AG04450 (cell line): ENCODE measurements around the gene IRF2BP2. TPM values are rescaled to one million over a fixed set of nuclear protein-coding genes. Genes with fewer than 3 reads are reported as not detected.
"Not testable (repeated sequence)": the region's sequence is repeated elsewhere in the genome, so short reads cannot be mapped to it uniquely, and the experiment has no call there.

Experiments
- CTCF ChIA-PET: fragments of 300-600, 350-600 bp; formaldehyde crosslinking; extraction: SDS; loops from one replicate; lab custom pipeline; 2022; ENCODE audit warnings: antibody characterized with exemption, inconsistent platforms; lab: Charles Lee
- POLR2A ChIA-PET: fragments of 350-600 bp; formaldehyde crosslinking; extraction: SDS; loops from one replicate; lab custom pipeline; 2021; ENCODE audit warnings: antibody characterized with exemption, inconsistent platforms; lab: Yijun Ruan, JAX
- DNase-seq: peaks from one replicate; pipeline ENCODE4 v3.0.0-alpha.2; 2011; ENCODE audit warnings: low read depth, low spot score
- H3K27ac ChIP-seq: one replicate; pipeline ENCODE4 v1.5.1; 2012; ENCODE audit warnings: low read depth, low read length, control low read depth
- H3K27me3 ChIP-seq: one replicate; pipeline ENCODE4 v1.6.0; 2012; ENCODE audit warnings: low read length; ENCODE audit not compliant: control insufficient read depth, insufficient read depth
- H3K4me3 ChIP-seq: 2 replicates; pipeline ENCODE4 v1.5.1; 2011; ENCODE audit warnings: mild to moderate bottlenecking, low read depth, low read length, control low read depth
- H3K9me3 ChIP-seq: 2 replicates; pipeline ENCODE4 v1.5.1; 2012; ENCODE audit warnings: low read length; ENCODE audit not compliant: control insufficient read depth, insufficient read depth
- polyA plus RNA-seq: library from polyadenylated mRNA; depleted of rRNA; stranded (reverse); fragments of >200 nt; gene quantifications from 2 replicates; pipeline ENCODE4 v1.2.3, GENCODE V29; 2011
- TF ChIP-seq, protein P1 (sequence below): IDR thresholded peaks from 2 replicates; pipeline ENCODE4 v1.5.1; 2011; ENCODE audit warnings: low read depth, low read length, control low read depth, inconsistent platforms

Gene IRF2BP2
- polyA plus RNA-seq, 1 experiment: 20.3 TPM

DNA sequence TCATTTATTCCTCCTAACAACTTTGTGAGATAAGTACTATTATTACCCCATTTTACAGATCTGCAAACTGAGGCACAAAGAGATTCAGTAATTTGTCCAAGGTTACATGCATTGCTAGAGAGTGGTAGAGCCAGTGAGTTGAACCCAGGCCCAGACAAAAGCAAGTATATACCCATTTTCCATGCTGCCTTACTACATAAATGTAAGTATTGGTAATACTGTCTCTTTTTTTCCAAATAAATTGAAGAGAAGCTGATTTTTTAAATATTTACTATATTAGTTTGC, 33.8 kb upstream of the IRF2BP2 start:
- ChIA-PET CTCF (no interaction called here), POLR2A (no interaction called here)
- no peak for DNase-seq
- Histone ChIP-seq H3K9me3 (no peaks in the 10 kb centered on the region; the same call in 1 of the 2 replicates), H3K4me3 (no peak overlapping the region), H3K27ac (no peak overlapping the region), H3K27me3 (no peaks in the 10 kb centered on the region)
- TF ChIP-seq, protein P1, sequence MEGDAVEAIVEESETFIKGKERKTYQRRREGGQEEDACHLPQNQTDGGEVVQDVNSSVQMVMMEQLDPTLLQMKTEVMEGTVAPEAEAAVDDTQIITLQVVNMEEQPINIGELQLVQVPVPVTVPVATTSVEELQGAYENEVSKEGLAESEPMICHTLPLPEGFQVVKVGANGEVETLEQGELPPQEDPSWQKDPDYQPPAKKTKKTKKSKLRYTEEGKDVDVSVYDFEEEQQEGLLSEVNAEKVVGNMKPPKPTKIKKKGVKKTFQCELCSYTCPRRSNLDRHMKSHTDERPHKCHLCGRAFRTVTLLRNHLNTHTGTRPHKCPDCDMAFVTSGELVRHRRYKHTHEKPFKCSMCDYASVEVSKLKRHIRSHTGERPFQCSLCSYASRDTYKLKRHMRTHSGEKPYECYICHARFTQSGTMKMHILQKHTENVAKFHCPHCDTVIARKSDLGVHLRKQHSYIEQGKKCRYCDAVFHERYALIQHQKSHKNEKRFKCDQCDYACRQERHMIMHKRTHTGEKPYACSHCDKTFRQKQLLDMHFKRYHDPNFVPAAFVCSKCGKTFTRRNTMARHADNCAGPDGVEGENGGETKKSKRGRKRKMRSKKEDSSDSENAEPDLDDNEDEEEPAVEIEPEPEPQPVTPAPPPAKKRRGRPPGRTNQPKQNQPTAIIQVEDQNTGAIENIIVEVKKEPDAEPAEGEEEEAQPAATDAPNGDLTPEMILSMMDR: no peak

DNA sequence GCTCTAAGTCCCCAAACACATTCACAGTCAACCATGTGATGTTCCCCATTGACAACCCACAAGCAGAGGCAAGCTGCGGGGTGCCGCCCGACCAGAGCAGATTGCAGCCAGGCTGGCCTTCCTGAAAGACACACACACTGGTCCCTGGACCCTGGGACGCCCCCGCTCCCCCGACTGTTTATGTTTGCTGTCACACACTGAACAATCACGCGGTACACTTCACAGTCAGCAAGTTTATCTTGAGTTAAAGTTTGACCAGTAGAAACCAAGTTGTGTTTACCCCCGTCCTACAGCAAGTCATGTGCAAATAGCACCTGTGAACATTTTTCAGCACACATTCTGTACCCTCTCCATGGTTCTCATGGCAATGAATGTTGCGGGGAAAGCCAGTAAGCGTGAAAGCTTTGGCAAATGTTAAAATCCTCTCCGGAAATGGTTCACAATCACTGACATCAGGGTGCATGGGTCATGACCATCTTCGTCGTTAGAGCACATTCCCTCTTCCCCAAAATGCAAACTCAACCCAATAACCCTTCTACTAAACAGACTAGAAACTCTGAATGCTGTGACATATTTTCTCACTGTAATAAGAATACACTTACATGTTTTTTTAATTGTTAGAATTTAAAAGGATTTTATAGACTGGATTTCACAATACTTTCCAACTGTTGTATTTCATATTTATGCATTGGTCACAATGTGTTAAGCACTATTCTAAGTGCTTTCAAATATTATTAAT, 33.3 kb upstream of the IRF2BP2 start:
- ChIA-PET POLR2A (no interaction called here), CTCF (no interaction called here)

DNA sequence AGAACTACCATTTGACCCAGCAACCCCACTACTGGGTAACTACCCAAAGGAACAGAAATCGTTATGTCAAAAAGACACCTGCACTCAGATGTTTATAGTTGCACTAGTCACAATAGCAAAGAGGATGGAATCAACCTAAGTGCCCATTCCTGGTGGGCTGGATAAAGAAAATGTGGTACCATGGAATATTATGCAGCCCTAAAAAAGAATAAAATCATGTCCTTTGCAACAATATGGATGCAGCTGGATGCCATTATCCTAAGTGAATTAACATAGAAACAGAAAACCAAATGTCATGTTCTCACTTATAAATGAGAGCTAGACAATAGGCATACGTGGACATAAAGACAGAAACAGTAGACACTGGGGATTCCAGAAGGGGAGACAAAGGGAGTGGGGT, 32.5 kb upstream of the IRF2BP2 start:
- Histone ChIP-seq H3K27me3 (no peaks in the 10 kb centered on the region), H3K4me3 (no peak overlapping the region), H3K9me3 (no peaks in the 10 kb centered on the region; the same call in 1 of the 2 replicates), H3K27ac (no peak overlapping the region)
- ChIA-PET CTCF (no interaction called here), POLR2A (no interaction called here)
- TF ChIP-seq, protein P1: no peak
- DNase-seq: no peak

More for the DNA sequence above, 33.3 kb upstream of the IRF2BP2 start:
- no peak for DNase-seq
- Histone ChIP-seq H3K27ac (no peak overlapping the region), H3K9me3 (no peaks in the 10 kb centered on the region; the same call in 1 of the 2 replicates), H3K4me3 (no peak overlapping the region), H3K27me3 (no peaks in the 10 kb centered on the region)
- TF ChIP-seq, protein P1: no peak

DNA sequence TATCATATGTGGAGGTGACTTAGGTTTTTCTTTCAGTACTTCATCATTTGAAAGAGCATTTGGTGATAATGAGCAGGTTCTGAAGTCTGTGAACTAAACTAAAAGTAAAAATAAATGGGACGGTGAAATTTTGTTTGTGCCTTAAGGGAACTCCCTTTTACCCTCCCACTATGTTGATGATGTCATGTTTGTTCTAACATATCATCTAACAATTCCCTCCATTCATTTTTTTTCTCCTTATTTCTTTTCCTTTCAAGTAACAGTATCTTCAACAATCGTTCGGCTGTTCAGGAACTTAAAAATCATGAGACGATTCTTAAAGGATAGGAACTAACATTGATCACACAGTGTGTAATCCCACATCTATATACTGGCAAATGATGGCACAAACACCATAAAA, 30.0 kb upstream of the IRF2BP2 start:
- Histone ChIP-seq H3K9me3 (no peaks in the 10 kb centered on the region), H3K27me3 (no peaks in the 10 kb centered on the region), H3K27ac (no peak overlapping the region), H3K4me3 (no peak overlapping the region)
- CTCF ChIA-PET: interaction anchor here (0.5 to 0.9 kb wide), 2 partner anchors 153 to 1176 kb away, joined by 3 read pairs; no protein-coding TSS in a partner anchor
- DNase-seq: no peak
- POLR2A ChIA-PET: no interaction called here
- TF ChIP-seq, protein P1: no peak

DNA sequence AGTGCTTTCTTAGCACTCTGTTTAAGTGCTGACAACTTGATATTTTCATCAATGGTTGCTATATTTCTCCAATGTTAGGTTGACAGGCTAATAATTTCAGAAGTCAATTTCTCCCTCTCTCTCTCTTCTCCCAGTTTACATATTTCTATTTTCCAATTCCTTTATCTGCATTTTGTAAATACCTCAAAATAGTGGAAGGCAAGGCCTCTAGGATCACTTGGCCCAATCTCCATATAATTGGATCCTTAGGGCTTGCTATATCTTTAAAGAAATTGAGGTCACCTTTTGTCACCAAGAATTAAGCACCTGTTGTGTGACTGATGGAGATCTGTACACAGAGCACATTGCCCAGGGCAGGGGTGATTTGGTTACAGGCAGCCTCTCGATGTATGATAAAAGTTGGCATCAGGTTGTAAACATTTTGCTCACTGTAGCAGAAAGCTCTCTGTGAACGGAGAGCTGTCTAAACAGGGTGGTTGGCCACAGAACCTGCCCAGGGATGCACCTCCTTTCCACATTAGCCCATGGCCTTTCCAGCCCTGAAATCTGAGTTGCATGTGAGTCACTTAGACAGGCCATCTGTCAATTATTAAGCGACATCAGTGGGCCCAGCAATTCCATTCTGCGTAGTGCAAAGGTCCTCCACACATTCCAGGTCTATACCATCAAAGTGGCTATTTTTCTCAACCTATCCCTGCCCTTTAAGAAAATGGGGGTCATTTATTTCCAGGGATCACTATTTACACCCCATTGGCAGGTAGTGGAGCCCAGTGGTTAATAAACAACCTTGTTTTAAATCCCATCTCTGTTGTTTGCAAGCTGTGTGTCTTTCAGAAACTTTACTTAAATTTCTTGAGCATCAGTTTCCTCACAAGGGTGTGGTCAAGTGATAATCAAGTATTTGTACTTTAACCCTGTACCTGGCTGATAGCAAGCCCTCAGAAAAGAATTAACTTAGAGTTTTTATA, 29.1 kb upstream of the IRF2BP2 start:
- ChIA-PET POLR2A (interaction anchor here (0.7 kb wide), 1 partner anchor 12 kb away, joined by 3 read pairs; no protein-coding TSS in a partner anchor), CTCF (interaction anchor here (0.9 kb wide), 1 partner anchor 153 kb away, joined by 3 read pairs; no protein-coding TSS in a partner anchor)
- Histone ChIP-seq H3K27ac (no peak overlapping the region), H3K4me3 (no peak overlapping the region), H3K27me3 (no peaks in the 10 kb centered on the region), H3K9me3 (no peaks in the 10 kb centered on the region)
- TF ChIP-seq, protein P1: no peak
- no peak for DNase-seq

DNA sequence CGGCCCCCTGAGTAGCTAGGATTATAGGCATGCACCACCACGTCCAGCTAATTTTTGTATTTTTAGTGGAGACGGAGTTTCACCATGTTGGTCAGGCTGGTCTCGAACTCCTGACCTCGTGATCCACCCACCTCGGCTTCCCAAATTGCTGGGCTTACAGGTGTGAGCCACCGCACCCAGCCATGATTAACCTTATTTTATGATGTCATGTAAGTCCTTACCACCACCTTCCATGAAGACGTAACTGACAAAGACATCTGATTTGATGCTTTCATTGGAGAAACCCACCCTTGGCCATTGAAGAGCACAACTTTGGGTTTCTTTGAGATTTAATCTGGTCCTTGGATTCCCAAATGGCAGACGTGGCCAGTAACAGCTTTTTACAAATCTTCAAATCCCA, 24.9 kb upstream of the IRF2BP2 start:
- H3K9me3 ChIP-seq, H3K27ac ChIP-seq, CTCF ChIA-PET, H3K27me3 ChIP-seq, H3K4me3 ChIP-seq, POLR2A ChIA-PET, DNase-seq: not testable (repeated sequence)
